Right ventricle myocardium superior (tissue), 1 donor: Measurements from ENCODE around the gene REG1B. TPM values are rescaled to one million over a fixed set of nuclear protein-coding genes. Genes with fewer than 3 reads are reported as not detected.

Source experiments
- ATAC-seq: fragments of 200-7000 bp; cut with Tn5 transposase; one replicate; pipeline ENCODE4 v1.9.1; 2020; ENCODE audit warnings: mild to moderate bottlenecking; ENCODE audit not compliant: poor library complexity
- DNase-seq: peaks from one replicate; pipeline ENCODE4 v3.0.0-alpha.2; 2020
- intact Hi-C: fragments of 100-400 bp; cut with DNase I; formaldehyde crosslinking; loops from one replicate; pipeline ENCODE4 v1.11.2; 2022
- long read RNA-seq: library from polyadenylated mRNA; unstranded; transcript quantifications from one replicate; pipeline ENCODE4 v2.0.0, GENCODE V29; 2021
- total RNA-seq: library from RNA; stranded (reverse); fragmentation: NEBNext Ultra II Directional; extraction: Animal tissue kit (Norgen Biotek cat#: 25700); gene quantifications from one replicate; pipeline ENCODE4 v1.2.1, GENCODE V29; 2021
- donor health status: DM: no; HTN: yes; CAD: no; lungs with severe emphysema.

The REG1B gene, protein sequence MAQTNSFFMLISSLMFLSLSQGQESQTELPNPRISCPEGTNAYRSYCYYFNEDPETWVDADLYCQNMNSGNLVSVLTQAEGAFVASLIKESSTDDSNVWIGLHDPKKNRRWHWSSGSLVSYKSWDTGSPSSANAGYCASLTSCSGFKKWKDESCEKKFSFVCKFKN
- total RNA-seq = not detected
- long read RNA-seq = 0 reads

DNA sequence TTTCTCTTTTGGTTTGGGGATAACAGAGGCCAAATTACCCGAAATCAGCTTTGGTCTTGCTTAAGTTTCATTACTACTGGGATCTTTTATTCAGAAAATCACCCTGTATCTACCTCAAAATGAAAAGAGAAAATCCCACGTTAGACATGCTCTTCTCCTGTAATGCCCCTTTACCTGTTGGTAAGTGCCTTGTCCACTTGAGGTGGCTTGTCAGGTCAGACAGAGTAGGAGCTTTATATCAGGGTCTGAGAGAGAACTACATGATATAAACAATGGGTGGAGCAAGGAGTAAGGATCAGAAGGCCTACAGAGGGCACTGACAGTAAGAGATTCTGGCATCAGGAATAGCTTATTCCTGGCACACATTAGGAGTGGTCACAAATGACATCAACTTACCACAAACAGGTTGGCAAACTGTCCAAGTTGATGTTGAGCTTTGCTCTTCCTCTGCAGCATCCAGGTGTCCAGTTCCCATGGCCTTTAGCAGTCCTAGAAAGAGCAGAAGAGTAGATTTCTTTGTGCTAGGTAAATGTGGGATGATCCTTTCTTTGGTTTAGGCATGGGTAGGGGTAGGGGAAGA, at the start of gene REG1B:
REG1B (minus strand) TSS at position 209 of the 580 bp plus-strand sequence. CDS start 381 bp downstream, outside the sequence.
- no peak for ATAC-seq
- intact Hi-C loops = no loop called here
- DNase-seq = no peak

DNA sequence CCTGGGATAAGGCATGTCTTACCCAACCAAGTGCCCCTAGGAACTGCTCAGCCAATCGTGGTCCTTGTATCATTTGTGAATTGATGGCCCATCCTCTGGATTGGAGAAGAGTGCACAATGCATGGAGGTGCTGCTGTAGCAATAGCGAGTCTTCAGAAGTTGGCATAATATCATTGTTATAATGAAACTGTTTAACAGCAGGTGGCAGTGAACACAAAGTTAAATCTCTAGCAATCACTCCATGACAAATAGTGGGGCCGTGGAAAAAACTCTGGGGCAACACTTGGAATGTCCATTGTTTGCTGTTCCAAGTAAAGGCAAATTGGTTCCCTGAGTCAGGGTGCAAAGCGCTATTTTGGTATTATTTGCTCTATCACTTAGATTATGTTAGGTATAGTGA, 43.9 kb upstream of the REG1B start:
- ATAC-seq (no peak), DNase-seq (no peak)
- intact Hi-C loops = no loop called here

DNA sequence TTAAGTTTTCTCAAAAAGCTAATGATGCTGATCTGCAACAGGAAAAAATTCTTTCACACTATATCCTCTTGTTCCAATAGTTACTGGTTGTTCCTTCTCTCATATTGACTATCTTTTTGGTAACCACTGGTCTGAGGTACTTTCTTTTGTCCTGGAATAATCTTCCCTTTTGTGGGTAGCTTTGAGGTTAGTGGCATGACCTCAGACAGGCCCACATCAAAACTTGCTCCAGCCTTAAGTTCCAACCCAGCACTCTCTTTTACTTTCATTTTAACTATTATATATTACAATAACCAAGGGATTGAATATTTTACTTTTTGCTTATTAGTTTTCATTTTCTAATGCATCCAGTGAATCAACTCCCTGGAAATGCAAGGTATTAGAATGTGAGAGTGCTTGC, 42.0 kb upstream of the REG1B start:
- intact Hi-C loops = no loop called here
- no peak for ATAC-seq
- DNase-seq = no peak

DNA sequence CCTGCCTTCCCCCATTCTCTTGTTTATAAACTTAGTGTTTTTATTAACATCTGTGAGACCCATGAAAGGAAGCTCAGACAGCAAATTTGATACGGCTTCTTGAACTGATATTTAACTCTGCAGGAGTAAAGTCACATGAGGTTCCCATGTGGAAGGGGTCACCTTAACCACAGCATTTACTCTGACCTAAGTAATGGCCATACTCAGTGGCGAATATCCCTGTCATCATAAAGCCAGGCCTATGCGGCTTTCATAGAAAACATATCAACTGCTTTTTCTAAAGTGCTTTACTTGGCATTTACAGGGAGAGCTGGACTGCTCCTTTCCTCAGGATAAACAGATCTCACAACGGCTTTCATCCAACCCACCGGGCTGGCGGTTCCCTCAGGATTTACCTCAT, 41.5 kb upstream of the REG1B start:
- DNase-seq (no peak), ATAC-seq (no peak)
- intact Hi-C loops = no loop called here

DNA sequence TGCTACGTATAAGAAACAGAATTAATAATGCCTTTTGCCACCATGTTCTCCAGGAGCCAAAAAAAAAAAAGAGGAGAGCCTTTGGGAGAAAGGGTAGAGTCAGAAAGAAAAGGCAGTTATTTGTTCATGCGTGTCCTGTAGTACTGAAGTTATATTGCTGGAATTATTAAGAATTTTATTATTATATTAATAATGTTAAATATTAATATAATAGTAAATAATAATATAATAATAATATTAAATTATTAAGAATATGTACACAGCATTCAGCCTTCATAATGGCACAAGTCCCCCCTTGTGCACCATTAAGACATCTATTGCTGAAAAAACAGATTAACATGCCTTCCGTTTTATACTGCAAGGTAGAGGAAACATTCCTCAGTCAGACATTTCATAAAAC, 40.6 kb upstream of the REG1B start:
- DNase-seq = no peak
- ATAC-seq = no peak
- intact Hi-C loops = no loop called here

DNA sequence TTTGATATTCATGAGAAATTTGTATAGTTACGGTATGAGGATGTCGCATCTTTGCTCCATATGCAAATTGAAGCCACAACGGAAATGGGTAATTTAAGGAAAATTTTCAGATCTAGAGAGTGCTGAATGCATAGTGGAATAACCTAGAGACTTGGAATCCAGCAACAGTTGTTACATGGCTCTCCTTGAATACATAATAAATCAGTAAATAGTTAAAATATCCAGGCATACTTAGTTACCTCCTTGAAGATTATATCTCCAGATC, 37.9 kb upstream of the REG1B start:
- no peak for ATAC-seq

DNA sequence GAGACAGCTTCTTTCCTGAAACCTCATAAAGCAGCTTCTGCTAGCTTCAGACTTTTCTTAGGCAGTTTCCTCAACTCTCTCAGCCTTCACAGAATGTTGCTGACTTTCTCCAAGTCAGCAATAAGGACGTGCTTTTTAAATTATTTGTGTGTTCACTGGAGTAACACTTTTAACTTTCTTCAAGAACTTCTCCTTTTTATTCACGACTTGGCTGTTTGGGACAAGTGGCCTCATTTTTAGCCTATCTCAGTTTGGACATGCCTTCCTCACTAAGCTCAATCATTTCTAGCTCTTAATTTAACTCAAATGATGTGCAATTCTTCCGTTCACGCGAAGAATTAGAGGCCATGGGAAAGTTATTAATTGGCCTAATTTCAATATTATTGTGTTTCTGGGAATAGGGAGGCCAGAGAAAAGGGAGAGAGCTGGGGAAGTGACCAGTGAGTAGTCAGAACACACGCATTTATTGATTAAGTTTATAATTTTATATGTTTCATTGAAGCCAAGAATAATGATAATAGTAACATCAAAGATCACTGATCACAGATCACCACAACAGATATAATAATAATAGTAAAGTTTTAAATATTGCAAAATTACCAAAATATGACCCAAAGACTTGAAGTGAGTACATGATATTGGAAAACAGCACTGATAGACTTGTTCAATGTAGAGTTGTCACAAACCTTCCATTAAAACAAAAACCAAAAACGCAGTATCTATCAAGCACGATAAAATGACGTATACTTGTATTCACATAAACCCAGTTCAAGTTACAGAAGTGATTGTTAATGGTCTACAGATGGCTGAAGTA, 37.3 kb upstream of the REG1B start:
- DNase-seq (no peak), ATAC-seq (no peak)
- intact Hi-C loops = no loop called here

More for the DNA sequence above, 37.9 kb upstream of the REG1B start:
- intact Hi-C loops = no loop called here
- DNase-seq = no peak

DNA sequence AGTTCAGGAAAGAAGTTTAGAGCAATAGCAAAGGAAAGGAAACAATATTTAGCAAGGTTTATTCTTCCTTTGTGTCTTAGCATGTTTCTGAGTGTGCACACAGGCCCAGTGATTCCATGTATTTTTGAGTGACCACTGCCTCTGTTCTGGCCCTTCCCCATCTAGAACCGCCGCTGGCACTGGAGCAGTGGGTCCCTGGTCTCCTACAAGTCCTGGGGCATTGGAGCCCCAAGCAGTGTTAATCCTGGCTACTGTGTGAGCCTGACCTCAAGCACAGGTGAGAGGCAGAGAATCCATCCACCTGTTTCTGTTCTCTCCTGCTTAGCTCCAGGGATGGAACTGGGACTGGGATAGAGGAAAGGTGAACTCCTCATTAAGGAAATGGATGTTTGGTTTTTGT, 34.9 kb upstream of the REG1B start:
- DNase-seq (no peak), ATAC-seq (no peak)
- intact Hi-C loops = no loop called here

DNA sequence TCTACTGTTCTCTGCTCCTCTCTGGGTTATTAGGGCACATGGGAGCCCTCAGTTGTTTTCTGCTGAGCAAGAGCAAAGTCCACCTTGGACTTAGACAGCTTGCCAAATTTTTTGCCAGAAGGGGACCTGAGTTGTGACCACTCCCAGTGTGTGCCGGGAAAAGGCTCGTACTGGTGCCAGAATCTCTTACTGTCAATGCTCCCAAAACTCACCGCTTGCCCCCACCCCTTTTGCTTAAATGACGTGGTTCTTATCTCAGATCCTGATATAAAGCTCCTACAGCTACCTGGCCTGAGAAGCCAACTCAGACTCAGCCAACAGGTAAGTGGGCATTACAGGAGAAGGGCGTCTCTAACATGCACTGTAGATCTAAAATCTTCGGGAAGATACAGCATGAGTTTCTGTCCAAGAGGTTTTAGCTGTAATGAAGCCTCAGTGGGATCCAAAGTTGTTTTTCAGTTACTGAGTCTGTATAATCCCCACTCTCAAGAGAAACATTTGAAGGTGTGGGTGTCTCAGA, 32.5 kb upstream of the REG1B start, which contains the start of gene REG1A:
REG1A (plus strand) TSS at position 295 of the 520 bp plus-strand sequence. CDS start 374 bp downstream, outside the sequence.
- intact Hi-C loops = no loop called here
- no peak for ATAC-seq
- no peak for DNase-seq

DNA sequence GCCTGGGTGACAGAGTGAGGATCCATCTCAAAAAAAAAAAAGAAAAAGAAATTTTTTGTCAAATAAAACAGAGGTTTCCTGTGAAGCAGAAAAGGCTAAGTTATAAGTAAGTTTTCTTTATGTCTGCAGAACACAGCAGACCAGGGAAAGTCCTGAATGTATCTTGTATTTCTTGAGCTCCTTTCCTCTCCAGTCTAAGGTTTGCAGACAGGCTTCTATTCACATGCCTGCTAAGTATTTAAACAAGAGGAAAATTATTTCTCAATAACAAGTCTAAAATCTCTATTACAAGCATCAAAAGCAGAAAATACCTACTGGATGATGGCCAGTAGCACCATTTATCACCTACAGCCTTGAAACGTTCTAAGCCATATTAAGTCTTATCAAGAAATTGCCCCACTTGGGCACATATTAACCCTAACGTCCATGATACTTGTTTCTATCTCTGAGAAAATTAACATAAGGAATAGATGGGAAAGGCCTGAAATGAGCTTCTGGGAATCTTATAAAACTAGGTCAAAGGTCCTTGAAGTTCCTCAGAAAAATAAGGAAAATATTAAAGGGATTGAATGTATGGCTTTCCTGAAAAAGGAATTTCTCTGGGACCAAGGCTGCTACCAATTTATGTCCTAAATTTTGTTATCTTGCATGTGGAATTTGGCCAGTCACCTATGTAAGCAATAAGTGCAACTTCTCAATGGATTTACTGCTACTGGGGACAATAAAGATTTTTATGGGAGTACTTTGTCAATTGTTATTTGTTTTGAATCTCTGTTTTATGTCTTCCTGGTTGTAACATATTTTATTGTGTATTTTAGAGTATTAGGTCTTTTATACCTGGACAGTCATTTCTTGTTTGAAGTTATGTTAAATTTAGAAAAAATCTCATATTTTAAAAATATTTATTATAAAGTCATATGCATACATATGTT, 29.5 kb upstream of the REG1B start:
- intact Hi-C loops = no loop called here
- no peak for ATAC-seq
- DNase-seq = no peak

DNA sequence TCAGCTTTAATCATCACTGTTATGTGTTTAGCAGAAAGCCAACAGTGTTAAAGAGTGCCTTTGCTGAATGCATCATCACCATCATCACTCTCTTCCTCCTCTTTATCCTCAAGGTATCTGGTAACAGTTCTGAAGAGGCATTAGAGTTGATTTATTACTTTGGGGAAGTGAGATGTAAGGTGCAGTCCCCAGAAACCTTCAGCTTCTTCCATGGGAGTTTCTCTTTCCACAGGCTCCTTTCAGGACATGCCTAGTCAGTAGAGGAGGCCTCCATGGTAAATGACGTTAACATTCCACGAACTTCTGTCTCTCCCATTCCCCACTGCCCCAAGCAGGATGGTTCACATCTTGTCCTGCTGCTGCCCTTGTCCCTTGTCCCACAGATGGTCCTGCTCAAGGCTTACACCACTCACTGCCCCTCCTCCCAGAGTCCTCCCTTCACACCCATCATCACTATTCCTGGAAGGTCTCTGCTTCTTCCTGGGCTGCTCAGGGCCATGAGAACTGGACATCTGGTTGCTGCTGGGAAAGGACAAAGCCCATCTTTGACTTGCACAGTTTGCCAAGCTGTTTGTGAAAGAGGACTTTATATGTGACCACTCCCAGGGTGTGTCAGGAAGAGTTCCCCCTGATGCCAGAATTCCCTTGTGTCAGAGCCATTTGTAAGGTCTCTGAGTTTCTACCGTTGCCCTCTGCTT, 27.2 kb upstream of the REG1B start:
- no peak for DNase-seq
- no peak for ATAC-seq
- intact Hi-C loops = no loop called here

DNA sequence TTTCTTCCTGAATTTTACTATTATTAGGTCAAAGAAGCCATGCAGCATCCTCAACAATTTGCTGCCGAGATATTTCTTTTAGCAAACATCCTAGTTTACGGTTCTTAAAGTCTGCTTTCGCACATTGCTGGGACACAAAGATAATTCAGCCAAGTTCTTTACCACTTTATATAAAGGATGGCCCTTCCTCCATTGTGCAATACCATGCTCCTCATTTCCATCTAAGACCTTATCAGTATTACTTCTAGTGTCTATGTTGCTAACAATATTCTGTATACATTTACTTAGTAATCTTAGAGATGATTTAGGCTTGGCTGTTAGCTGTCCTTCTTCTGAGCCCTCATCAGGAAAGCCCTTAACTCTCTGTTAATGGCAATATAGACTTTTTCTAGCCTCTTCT, 24.5 kb upstream of the REG1B start:
- no peak for ATAC-seq
- no peak for DNase-seq
- intact Hi-C loops = no loop called here

DNA sequence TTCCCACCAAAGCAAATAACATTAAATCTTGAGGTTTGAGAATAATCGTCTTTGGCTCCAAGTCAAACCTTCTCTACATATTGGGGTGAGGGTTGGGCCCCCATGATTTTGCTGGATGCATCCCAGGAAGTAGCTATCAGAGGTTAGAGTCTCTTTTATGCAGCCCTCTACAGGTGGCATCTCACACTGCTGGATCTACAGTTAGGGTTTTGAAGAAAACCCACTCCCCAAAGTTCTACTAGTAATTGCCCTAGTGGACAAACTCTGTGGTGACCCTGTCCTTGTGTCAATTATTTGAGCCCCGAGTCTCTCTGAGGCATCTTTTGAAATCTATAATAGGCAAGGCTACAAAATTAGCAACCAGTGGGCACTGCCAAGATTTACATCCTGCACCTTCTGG, 17.5 kb upstream of the REG1B start:
- ATAC-seq = no peak
- intact Hi-C loops = no loop called here
- DNase-seq = no peak

DNA sequence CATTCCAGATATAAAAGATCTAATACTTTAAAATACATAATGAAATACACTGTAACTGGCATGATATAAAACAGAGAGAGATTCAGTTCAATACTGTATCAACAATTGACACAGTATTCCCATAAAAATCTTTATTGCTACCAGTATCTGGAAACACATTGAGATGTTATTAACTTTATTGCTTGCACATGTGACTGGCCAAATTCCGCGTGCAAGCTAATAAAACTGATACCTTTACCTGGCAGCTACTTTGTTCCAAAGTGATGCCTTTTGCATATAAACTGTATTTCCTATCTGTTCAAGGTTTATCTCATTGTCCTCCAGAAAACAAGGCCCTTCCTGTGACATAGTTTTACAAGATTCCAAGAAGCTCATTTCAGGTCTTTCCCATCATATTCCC, 15.4 kb upstream of the REG1B start:
- ATAC-seq (no peak), DNase-seq (no peak)
- intact Hi-C loops = no loop called here

DNA sequence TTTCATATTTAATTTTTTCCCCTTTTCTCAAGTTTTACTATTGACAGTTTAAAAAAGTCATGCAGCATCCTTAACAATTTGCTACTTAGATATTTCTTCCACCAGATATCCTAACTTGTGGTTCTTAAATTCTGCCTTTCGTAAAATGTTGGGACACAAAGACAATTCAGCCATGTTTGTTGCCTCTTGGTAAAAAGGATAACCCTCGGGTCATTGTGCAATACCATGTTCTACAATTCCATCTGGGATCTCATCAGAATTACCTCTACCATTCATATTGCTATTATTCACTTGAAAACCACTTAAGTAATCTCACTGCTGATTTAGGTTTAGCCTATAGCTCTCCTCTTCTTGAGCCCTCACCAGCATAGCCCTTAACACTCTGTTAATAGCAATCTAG, 13.2 kb upstream of the REG1B start:
- intact Hi-C loops = no loop called here

DNA sequence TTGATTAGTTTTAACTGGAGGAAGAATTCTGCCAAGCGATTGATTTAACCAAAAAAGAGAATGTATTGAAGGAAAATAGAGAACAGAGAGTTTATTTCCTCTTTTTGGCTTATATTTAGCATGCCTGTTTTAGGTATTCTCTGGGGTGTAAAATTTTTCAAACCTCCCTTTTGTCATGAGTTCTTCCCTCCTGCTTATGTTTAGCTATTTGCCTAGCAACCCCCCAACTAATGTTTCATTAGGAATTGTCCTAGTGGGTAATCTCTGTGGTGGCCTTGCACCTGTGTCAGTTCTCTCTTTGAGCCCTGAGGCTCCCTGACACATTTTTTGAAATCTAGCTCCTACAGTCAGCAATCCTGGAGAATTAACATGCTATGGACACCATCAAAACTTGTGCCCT, 12.5 kb upstream of the REG1B start:
- no peak for ATAC-seq

More for the DNA sequence above, 13.2 kb upstream of the REG1B start:
- ATAC-seq = no peak
- no peak for DNase-seq

DNA sequence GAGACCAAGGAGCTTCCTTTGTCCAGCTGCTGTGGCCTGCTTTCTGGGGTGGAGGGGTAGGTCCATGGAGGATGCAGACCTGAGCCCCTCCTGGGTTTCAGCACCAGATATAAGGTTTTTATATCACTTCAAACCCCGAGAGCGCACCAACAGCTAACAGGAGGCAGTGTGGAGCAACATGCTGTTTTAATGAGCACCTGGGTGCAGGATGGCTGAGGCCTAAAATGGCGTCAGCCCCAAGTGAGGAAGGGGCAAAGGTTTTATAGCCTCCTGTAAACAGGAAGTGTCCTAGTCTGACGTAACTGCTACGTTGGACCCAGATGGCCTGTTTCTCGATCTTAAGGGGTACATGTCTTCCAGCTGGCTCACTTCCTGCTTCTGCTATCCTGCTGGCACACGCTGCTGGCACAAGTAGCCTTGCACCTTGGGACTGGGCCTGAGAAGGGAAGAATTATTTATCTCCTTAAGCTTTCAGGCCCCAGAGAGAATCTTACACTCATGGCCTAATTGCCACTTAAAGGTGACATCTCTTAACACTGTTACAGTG, 11.4 kb upstream of the REG1B start:
- intact Hi-C loops = no loop called here
- DNase-seq (no peak), ATAC-seq (no peak)

More for the DNA sequence above, 12.5 kb upstream of the REG1B start:
- intact Hi-C loops = no loop called here
- no peak for DNase-seq

DNA sequence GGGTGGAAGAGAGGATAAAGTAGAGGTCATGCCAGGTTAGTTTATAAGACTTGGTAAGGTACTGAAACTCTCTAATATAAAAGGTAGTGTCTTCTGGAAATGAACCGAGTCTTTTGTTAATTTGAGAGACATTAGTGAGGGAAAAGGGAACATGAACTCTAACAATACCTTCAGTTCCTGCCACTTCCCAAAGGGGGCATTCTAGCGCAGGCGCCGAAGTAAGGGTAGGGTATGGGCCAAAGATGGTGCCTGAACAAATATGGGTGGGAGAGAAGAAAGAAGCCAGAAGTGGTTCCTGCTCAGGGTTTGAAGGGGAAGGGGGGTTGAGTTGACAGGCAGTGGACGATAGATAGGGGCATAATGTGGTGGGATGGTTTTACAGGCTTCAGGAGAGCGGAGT, 10.1 kb upstream of the REG1B start:
- DNase-seq = no peak
- ATAC-seq = no peak
- intact Hi-C loops = no loop called here
